ENCODE data around the gene ARFGEF3.
"Not testable (repeated sequence)": the region's sequence is repeated elsewhere in the genome, so short reads cannot be mapped to it uniquely, and the experiment has no call there.

ARFGEF3 gene, protein sequence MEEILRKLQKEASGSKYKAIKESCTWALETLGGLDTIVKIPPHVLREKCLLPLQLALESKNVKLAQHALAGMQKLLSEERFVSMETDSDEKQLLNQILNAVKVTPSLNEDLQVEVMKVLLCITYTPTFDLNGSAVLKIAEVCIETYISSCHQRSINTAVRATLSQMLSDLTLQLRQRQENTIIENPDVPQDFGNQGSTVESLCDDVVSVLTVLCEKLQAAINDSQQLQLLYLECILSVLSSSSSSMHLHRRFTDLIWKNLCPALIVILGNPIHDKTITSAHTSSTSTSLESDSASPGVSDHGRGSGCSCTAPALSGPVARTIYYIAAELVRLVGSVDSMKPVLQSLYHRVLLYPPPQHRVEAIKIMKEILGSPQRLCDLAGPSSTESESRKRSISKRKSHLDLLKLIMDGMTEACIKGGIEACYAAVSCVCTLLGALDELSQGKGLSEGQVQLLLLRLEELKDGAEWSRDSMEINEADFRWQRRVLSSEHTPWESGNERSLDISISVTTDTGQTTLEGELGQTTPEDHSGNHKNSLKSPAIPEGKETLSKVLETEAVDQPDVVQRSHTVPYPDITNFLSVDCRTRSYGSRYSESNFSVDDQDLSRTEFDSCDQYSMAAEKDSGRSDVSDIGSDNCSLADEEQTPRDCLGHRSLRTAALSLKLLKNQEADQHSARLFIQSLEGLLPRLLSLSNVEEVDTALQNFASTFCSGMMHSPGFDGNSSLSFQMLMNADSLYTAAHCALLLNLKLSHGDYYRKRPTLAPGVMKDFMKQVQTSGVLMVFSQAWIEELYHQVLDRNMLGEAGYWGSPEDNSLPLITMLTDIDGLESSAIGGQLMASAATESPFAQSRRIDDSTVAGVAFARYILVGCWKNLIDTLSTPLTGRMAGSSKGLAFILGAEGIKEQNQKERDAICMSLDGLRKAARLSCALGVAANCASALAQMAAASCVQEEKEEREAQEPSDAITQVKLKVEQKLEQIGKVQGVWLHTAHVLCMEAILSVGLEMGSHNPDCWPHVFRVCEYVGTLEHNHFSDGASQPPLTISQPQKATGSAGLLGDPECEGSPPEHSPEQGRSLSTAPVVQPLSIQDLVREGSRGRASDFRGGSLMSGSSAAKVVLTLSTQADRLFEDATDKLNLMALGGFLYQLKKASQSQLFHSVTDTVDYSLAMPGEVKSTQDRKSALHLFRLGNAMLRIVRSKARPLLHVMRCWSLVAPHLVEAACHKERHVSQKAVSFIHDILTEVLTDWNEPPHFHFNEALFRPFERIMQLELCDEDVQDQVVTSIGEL (N-terminal part only)

DNA sequence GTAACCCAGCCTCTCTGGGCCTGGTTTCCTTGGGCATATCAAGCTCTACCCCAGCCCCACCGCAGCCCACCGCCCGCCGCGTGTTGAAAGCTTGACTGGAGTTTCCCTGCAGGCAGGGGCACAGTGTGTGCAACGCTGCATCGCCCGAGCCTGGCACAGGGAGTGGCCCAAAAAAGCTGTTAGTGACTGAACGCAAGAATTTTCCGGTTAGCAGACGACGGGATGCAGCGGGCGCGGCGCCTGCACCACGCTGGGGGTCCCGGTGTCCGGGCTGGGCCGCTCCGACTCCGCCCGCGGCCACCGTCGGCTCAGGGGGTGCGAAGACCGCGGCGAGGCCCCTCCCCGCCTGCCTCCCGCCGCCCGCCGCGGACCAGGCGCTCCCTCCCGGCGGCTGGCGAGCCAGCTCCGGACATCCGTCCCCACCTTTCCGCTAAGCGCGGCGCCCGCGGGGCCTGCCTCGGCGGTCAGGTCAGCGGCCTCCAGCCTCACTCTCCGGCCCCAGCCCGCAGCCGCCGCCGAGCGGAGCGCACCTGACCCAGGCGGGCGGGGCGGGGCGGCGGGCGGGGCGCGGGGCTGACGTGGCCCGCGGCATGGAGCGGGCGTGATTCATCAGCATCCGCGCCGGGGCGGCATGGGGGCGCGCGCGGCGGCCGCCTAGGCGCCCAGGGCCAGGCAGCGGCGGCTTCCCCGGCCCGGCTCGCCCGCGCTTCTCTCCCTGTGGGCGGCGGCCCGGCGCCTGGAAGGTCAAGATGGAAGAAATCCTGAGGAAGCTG, at the start of gene ARFGEF3:
Gene ARFGEF3 (plus strand): TSS at position 602 of the 773 bp plus-strand sequence. CDS start 148 bp downstream, at position 750.
- DNase-seq: peak; percentile 53

DNA sequence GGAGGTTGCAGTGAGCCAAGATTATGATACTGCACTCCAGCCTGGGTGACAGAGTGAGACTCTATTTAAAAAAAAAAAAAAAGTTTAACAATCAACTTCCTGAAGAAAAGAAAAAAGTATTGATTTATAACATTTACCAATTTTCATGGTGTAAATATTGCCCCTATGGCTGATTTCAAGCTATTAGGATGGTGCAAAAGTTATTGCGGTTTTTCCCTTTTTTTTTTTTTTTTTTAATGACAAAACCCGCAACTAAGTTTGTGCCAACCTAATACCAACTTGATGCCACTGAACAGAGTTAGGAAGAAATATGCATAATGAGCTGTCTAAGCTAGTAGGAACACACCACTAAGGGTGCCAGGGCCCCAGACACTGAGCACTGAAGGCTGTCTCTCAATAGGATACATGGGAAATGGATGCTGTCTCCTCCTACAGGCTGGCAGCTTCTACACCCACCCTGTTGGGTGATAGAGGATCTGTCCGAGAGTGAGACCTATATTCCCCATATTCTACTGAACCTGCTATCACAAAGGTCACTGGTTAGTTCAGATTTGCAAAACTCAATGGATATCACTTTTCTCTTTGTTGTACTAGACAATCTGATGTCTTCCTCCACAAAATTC, 48.0 kb upstream of the ARFGEF3 start:
- DNase-seq: no peak

DNA sequence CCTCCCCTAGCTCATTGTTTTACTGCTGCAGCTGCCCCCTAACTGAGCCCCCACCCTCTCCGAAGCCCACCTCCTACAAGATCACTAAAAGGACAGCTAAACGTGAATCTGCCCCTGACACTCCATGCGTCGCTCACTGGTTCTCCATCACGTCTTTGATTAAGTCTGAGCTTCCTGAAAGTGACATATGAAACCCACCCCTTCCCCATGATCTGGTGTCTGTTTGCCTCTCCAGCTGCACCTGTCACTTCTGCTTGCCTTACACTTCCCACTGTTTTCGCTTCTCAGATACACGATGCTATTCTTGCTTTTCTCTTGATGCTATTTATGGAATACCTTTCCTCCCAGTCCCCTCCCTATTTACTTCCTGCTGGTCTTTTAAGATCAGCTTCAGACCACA, 46.5 kb upstream of the ARFGEF3 start:
- DNase-seq: no peak

DNA sequence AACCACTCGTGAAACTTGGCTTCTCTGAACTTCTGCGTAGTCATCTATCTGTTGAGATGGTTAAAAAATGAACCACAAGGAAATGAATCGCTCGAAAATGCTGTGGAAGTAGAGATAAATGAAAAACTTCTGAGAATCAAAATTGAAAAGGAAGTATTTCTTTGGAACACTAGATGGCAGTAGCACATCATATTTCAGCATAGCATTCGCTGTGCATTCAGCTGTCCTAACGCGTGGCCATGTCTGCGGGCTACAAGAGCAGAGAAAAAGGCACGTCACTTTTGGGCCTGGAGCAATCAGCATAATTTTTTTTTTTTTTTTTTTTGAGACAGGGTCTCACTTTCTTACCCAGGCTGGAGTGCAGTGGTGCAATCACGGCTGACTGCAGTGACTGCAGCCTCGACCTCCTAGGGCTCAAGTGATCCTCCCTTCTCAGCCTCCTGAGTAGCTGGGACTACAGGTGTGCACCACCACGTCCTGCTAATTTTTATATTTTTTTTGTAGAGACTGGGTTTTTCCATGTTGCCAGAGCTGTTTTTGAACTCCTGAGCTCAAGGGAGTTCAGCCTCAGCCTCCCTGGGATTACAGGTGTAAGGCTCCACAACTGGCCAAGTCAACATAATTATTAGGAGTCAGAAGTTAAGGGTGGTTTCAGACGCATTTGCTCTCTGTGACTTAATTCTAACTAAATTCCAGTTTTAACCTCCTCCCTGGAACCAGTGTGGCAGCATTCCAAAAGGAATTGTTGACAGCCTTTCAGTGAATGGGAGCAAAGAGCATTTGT, 45.7 kb upstream of the ARFGEF3 start:
- peak; percentile 67 for DNase-seq

DNA sequence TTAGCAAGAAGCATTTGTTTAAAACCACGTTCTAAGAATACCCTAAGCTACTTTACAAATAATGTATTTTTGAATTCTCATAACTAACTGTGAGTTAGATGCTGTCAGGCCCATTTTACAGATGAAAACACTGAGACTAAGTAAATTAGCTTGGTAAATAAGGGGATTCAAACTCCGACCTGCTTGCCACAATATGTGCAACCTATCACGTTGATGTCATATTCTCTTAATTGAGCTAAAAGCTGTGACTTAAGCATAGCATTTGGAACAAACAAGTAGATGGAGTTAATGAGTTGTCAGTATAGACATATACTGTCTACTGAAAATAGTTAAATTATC, 45.1 kb upstream of the ARFGEF3 start:
- no peak for DNase-seq

DNA sequence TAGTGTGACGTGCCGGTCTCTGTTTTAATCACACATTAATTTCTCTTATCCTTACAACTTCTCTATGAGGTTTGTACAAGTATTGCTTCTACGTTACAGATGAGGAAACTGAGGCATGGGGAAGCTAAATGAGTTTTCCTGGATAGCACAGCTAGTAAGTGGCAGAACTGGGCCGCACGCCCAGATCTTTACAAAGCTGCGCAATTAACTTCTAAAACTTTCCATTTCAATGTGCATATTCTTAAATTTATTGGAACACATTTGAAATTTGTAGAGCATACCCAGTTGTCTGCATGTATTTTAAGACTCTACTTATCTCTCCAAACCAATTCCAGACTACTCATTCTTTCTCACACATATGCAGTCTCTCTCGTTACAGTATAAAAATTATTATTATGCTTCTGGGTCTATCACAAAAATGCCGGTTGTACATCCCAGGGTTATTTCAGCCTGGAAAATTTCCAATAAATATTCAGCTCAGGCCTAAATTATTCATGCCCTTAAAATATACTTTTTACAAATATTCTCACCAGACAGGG, 44.3 kb upstream of the ARFGEF3 start:
- DNase-seq: no peak

DNA sequence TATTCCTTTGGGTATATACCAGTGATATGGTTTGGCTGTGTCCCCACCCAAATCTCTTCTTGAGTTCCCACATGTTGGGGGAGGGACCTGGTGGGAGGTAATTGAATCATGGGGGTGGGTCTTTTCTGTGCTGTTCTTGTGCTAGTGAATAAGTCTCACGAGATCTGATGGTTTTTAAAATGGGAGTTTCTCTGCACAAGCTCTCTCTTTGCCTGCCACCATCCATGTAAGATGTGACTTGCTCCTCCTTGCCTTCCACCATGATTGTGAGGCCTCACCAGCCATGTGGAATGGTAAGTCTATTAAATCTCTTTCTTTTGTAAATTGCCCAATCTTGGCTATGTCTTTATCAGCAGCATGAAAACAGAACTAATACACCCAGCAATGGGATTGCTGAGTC, 42.5 kb upstream of the ARFGEF3 start:
- not testable (repeated sequence) for DNase-seq

DNA sequence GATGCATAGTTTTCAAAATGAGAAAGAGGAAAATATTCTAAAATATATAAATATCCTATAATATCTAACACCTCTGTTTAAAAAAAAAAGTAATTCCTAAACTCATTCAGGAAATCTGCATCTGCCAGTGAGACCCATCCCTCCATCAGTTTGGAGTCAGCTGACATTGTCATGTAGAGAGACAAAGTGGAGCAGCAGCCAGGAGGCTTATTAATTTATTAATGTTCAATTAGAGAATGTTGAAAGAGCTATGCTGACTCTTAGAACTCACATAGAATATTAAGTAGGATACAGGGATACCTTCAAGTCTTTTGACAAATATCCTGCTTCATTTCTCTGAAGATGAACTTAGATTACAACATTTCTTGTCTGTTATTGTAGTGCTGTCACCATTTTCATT, 41.8 kb upstream of the ARFGEF3 start:
- no peak for DNase-seq

DNA sequence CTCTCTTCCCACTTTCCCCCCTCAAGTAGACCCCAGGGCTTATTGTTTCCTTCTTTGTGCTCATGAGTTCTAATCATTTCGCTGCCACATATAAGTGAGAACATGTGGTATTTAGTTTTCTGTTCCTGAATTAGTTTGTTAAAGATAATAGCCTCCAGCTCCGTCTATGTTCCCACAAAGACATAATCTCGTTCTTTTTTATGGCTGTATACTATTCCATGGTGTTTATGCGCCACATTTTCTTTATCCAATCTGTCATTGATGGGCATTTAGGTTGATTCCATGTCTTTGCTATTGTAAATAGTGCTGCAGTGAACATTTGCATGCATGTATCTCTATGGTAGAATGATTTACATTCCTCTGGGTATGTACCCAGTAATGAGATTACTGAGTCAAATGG, 37.6 kb upstream of the ARFGEF3 start:
- DNase-seq: no peak

DNA sequence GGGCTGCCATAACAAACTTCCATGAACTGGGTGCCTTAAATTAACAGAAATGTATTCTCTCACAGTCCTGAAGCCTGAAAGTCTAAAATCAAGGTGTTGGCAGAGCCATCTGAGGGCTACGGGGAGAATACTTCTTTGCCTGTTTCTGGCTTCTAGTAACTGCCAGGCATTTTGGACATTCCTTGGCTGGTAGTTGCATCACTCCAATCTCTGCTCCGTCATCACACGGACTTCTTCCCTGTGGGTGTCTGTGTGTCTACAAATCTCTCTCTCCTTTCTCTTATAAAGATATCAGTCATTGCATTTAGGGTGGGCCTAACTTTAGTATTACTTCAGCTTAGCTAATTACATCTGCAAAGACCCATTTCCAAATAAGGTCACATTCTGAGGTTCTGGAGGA, 33.6 kb upstream of the ARFGEF3 start:
- no peak for DNase-seq

DNA sequence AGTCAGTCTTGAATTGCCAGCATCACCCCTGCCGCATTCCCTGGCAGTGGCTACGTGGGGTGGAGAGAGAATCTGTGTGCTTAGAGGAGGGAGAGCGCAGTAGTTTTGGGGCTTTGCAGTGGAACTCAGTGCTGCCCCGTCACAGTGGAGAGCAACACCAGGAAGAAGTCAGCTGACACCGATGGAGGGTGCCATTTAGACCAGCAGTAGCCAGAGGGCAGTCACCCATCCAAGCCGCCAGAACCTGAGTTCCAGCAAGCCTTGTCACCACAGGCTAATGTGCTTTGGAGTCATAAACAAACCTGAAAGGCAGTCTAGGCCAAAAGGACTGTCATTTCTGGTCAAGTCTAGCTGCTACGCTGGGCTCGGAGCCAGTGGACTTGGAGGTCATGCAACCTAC, 32.5 kb upstream of the ARFGEF3 start:
- DNase-seq: no peak

DNA sequence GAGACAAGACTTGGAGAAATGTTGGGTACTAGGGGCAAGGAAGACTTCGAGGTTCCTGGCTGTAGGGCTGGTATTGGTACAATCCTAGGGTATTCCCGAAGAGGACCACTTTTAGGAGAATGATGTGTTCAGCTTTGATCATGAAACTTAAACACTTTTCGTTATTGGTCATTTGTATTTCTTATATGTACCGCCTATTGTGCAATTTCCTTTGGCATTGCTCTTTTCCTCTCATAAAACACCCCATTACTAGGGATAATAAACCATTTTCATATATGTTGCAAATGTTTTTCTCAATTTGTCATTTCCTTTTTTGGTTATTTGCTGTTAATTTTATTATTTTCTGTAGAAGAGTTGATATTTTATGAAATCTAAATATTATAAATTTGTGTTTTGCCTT, 18.9 kb upstream of the ARFGEF3 start:
- DNase-seq: no peak

DNA sequence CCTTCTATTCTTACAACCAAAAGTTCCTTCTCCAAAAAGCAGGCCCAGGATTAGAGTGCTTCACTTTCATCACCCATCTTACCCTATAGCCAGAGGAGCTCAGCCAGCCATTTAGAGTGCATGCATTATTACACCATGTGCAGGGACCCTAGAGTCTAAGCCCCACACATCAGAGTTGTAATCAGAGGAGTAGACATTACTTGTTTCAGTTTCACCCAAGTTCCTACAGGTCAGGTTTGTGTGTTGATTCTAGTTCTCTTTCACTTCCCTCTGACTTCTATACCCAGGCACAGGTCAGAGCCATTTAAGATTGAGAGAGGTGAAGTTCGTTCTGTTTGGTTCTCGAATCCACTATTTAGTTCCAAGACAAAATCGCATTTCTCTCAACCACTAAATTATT, 16.3 kb upstream of the ARFGEF3 start:
- no peak for DNase-seq

DNA sequence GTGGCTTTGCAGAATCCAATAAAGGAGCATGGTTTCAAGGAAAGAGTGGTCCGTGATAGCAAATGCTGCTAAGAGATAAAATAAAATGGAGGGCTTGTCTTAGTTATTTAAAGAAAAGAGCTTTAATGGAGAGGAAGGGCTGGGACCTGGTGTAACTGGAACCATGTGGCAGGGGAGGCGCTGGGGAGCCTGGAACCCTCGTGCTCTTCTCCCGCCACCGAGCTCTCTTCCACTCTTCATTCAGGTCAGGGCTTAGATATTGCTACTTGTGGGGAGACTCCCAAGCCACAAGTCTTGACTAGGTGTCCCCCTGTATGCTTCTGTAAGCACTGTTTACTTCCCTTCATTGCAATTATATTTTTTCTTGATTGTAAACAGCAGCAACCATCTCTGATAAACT, 15.2 kb upstream of the ARFGEF3 start:
- no peak for DNase-seq

DNA sequence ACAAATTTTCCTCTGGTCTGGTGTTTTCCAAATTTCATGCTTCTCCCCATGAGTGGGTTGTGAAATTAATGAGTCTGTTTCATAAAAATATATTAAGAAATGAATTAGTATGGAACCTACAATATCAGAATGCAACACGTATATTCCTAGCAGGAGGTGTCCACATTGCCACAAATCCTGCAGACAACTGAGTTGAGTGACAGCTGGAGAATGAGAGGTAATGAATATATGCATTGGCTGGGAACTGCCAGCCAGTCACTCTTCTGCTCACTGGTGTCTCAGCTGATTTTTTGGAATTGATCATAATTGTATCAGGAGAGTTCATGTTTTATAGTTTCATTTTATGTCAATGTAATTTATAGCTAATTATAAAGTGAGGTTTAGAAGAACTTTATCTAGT, 6.3 kb upstream of the ARFGEF3 start:
- DNase-seq: no peak

DNA sequence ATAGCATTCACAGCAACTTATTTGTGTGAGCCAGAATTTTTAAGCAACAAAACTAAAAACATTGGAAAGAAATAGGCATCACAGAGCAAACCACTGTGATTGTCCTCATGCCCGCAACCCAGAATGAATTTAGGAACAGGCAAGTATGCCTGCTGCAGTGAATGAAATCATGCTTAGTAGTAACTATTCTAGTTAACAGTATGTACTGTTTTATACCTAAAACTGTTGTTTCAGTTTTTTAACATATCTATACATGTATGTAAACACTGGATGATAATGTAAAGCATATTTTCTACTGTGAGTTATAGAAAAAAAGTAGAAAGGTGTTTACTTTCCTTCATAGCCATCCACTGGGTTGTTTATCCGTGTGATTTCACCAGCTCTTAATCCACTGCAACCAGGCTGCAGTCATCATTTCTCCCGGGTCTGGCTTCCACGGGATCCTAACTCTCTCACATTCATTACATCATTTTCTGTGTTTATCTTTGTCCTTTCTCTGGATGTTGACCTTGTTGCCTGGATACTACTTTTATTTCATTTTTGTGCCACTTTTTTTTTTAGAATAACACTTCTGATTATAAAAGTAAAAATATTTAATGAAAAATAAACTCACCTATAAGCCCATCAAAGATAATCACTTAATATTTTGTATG, 3.6 kb upstream of the ARFGEF3 start:
- no peak for DNase-seq

DNA sequence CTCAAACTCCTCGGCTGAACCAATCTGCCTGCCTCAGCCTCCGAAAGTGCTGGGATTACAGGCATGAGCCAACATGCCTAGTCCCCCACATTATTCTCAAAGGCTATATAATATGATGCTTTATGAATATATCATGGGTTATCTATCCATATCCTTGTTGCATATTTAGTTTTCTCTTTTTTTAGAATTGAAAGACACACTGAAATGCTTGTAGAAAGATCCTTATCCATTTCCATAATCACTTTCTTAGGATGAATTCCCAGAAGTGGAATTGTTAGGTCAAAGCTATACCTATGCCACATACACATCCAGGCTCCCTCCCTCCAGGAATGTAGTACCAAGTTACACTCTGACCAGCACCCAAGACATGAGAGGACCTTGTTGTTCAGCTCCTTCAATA, 2.5 kb upstream of the ARFGEF3 start:
- no peak for DNase-seq

DNA sequence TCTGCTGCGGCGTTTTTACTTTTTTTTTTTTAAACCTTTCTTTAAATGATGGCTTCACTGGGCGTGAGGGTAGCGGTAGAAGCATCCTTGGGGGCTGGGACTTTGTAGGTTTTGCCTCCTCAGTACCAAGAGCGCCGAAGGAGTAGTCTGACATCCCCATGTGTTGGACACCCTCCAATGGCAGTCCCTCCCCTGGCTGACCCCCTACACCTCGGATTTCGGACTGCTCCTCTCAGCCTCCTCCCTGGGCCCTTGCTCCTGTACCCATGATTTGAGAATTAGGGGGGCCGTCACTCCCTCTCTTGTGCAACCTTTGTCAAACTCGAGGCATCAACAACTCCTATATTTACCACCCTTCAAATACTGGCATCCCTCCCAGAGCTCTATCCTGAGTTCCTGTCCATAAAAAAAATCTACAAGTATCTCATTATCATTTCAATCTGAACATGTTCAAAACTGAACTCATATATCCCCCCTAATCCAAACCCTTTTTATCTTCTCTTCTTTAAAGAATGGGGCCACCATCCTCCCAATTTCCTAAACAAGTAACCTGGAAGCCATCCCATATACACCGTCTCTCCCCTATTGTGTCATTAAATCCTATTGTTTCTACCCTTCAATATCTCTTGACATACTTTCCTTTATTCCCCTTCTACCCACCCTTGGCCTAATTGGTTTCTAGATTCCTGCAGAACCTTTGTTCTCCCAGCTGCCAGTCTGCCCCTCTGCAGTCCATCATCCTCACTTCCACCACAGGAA, 1.2 kb upstream of the ARFGEF3 start:
- DNase-seq: no peak

DNA sequence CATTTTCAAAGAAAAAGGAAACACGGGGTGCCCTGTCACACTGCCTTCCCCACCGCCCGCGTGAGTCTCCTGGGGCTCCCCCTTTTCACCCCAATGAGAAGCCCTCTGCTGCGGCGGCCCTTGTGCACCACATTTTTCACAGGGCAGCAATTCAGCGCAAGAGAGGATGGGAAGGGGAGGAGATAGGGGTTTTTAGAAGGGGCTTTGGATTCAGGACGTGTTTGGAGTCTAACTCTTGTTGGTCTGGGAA, 726 bp upstream of the ARFGEF3 start:
- DNase-seq: no peak

All from NCI-H1436 (cell line).